IMR-90 (cell line): ENCODE data around the gene ABCA9.

Experiments
- MAFK ChIP-seq: IDR thresholded peaks from 2 replicates; pipeline ENCODE4 v1.6.1; 2012; ENCODE audit warnings: low read depth, low read length, improper control_type of control experiment
- MAZ ChIP-seq: IDR thresholded peaks from 2 replicates; pipeline ENCODE4 v1.6.1; 2012; ENCODE audit warnings: low read depth, mild to moderate bottlenecking, low read length, improper control_type of control experiment, moderate library complexity, borderline replicate concordance
- POLR2A ChIP-seq: IDR thresholded peaks from 2 replicates; pipeline ENCODE4 v1.6.1; 2012; ENCODE audit warnings: mild to moderate bottlenecking, low read depth, low read length
- TF ChIP-seq, protein P1 (sequence below): conservative IDR thresholded peaks from 2 replicates; pipeline ENCODE4 v1.5.1; 2012; ENCODE audit warnings: mild to moderate bottlenecking, low read depth, low read length, improper control_type of control experiment

DNA sequence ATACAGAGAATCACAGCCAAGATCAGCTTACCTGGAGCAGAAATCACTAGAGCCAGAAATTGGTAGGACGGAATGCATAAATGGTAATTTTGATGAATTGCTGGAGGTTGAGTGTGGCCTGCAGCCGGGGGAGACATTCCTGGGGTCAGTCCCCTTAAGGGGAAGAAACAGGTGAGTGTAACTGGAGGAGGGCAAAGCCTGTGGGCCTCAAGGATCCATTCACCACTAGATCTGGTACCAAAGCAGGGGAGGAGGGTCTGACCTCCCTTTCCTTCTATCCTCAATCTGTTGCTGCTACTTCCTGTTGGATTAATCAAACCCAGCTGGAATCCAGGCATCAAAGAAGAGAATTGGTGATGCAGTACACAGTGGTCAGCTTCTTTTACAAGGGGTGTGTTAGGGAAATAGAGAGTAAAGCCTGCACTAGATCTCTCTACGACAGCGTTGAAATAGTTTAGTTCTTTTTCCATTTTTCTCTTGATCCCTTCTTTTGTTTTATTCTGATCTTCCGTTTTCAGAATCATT is 8.6 kb upstream of the ABCA9 start:
- TF ChIP-seq POLR2A (no peak), MAZ (no peak), MAFK (no peak)
- TF ChIP-seq, protein P1, sequence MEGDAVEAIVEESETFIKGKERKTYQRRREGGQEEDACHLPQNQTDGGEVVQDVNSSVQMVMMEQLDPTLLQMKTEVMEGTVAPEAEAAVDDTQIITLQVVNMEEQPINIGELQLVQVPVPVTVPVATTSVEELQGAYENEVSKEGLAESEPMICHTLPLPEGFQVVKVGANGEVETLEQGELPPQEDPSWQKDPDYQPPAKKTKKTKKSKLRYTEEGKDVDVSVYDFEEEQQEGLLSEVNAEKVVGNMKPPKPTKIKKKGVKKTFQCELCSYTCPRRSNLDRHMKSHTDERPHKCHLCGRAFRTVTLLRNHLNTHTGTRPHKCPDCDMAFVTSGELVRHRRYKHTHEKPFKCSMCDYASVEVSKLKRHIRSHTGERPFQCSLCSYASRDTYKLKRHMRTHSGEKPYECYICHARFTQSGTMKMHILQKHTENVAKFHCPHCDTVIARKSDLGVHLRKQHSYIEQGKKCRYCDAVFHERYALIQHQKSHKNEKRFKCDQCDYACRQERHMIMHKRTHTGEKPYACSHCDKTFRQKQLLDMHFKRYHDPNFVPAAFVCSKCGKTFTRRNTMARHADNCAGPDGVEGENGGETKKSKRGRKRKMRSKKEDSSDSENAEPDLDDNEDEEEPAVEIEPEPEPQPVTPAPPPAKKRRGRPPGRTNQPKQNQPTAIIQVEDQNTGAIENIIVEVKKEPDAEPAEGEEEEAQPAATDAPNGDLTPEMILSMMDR = no peak
